Stimulated activated CD8-positive, alpha-beta memory T cell treated with anti-CD3 and anti-CD28 coated beads, Interleukin-15, amount 100 ng/mL, for 48 hours (primary cell): ENCODE measurements around the gene AIFM3.

ENCODE experiments used
- DNase-seq, 2 donors: peaks; one replicate each; pipeline ENCODE4 v3.0.0-alpha.2; 2020; ENCODE audit warnings: low read depth in 2 of 2

AIFM3 gene

DNA sequence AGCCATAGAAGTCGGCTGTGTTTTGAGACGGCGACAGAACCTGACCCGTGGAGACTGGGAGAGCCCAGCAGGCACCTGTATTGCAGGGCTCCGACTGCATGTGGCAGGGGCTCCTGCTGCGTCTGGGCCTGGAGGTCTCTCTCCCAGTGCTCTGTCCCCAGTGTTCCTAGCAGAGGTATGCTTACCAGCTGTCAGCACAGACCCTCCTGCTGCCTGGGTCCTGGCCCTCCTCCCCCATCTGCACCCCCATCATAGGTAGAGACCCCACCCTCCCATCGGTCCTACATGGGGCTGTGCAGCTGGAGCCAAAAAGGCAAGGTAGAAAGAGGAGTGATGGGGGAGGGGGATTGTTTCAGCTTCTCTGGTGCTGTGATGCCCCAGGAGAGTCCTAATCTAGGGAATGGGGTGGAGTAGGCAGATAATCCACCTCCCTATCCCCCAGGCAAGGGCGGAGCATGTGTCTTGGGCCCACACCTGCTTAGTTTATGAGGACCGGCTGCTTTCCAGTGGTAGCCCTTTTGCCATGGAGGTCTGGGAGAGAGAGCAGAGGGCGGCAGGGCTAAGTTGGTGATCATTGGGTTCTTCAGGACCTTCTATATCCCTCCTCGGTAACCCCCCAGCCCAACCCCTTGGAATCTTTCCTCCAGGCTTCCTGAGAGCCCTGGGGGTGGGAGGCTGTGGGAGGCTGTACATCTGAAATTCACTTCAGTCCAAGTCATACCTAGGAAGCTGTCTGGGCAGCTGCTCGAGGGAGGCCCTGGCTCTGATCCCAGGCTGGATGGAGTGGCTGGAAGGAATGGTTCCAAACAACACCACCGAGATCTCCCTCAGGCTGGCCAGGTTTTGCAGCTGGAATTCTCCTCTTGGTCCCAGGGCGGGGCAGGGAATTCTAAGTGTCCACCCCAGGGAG, 60.0 kb downstream of the AIFM3 start:
- no peak for DNase-seq

DNA sequence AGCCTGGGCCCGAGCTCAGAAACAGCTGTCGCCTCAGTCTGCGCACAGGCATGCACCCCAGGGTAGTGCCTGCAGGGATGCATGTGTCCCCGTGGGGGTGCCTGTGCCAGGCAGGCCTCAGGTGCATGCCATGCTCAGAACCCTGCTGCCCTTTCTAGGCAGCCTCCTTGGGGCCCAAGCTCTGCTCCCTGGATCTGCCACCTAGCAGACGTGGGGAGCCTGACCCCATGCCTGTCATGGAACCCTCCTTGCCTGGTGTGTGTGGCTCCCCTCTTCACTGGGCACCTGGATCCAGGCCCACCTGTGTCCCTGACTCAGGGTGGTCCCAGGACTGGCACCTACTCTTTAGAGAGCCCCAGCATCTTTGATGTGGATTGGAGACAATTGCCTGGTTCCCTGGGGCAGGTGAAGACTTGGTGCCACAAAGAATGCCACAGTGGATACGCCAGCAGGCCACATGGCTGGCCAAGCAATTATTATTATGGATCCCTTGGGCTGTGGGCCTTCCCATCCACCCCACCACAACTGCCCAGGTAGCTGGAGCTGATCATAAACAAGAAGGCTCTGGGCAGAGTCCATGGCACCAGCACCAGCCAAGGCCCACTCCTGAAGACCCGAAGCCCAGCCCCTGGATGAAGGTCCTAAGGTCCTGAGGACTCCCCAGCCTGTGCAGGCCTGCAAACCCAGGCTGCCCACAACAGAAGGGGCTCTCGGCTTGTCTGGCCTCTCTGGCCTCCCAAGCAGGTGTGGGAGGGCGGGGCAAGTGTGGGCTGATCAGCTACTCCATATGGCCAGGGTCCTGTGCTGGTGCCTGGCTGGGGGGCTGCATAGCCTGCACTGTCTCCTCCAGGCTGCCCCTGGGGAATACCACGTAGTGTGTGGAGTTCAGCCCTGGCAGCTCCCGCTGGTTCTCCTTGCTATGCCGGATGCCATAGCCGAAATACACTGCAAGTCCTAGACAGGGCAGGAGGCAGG, 61.5 kb downstream of the AIFM3 start:
- no peak for DNase-seq

DNA sequence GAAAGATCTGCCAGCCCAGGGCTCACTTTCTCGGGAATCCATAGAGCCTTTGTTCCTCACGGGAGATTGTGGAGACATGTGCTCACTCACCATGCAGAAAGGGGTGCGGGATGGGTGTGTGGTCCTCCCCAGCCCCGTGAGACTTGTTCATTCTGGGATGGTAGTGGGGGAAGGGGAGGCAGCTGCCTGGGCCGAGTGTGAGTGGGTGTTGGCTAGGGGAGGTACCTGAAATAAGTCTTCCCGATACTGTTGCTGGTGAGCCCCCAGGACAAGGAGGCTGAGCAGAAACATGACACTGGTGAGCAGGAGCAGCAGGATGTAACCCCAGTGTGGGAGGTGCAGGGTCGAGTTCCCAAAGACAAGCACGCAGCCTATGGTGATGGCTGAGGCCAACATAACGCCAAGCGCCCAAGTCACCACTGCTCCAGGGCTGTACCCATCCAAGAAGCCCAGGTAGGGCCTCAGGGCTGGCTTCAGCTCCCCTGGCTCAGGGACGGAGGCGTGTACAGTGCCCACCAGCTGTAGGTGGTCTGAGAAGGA, 62.5 kb downstream of the AIFM3 start:
- no peak for DNase-seq

DNA sequence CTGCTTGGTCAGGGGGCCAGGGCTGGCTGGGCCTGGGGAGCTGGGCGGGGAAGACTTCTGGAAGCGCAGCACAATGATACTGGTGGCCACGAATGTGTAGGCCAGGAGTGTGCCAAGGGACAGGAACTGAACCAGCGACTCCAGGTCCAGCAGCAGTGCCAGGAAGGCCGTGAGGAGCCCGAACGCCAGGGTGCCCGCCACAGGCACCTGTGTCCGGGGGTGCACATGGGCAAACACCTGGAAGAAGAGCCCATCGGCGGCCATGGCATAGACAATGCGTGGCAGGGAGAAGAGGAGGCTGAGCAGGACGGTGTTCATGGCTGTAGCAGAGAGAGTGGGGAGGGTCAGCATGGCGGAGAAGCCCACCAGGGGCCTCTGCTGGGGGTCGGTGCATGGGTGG, 63.0 kb downstream of the AIFM3 start:
- DNase-seq = no peak
